HepG2 (cell line): ENCODE data around the gene SLC35B4. TPM values are rescaled to one million over a fixed set of nuclear protein-coding genes. Genes with fewer than 3 reads are reported as not detected.

ENCODE experiments used
- AKNA ChIP-seq: sonication (generic); formaldehyde crosslinking; IDR thresholded peaks from 2 replicates; pipeline ENCODE4 v1.4.0; 2020; ENCODE audit warnings: missing genetic modification reagents, borderline replicate concordance
- CTCF ChIP-seq: sonication (generic); formaldehyde crosslinking; IDR thresholded peaks from 2 replicates; pipeline ENCODE4 v1.5.0; 2020; ENCODE audit warnings: mild to moderate bottlenecking, missing genetic modification reagents, moderate library complexity
- FOXO1 ChIP-seq: sonication (generic); formaldehyde crosslinking; IDR thresholded peaks from 2 replicates; pipeline ENCODE4 v1.4.0; 2020; ENCODE audit warnings: missing genetic modification reagents
- HBP1 ChIP-seq: IDR thresholded peaks from 2 replicates; pipeline ENCODE4 v1.6.1; 2016; ENCODE audit warnings: low read depth, control low read depth
- KMT2A ChIP-seq: sonication (generic); formaldehyde crosslinking; IDR thresholded peaks from 2 replicates; pipeline ENCODE4 v1.4.0; 2020; ENCODE audit warnings: missing genetic modification reagents
- MED1 ChIP-seq: sonication (generic); formaldehyde crosslinking; IDR thresholded peaks from 2 replicates; pipeline ENCODE4 v1.4.0; 2020; ENCODE audit warnings: missing genetic modification reagents
- MXI1 ChIP-seq: IDR thresholded peaks from 3 replicates; pipeline ENCODE4 v1.6.1; 2012; ENCODE audit warnings: low read depth, low read length, inconsistent platforms, borderline replicate concordance
- PTBP1 ChIP-seq: fragments of 200-400 bp; formaldehyde crosslinking; IDR thresholded peaks from 2 replicates; pipeline ENCODE4 v1.6.1; 2018; ENCODE audit warnings: low read length, low read depth; ENCODE audit not compliant: poor library complexity, severe bottlenecking
- REST ChIP-seq, 2 experiments: IDR thresholded peaks; 2 replicates each; pipeline ENCODE4 v1.6.1; 2011 to 2012; ENCODE audit warnings: low read length in 2 of 2, borderline replicate concordance in 1 of 2, low read depth in 1 of 2, mild to moderate bottlenecking in 1 of 2, moderate library complexity in 1 of 2
- REXO4 ChIP-seq: sonication (generic); formaldehyde crosslinking; IDR thresholded peaks from 2 replicates; pipeline ENCODE4 v1.8.0; 2022; ENCODE audit warnings: missing genetic modification reagents, mild to moderate bottlenecking, borderline replicate concordance
- XRCC5 ChIP-seq: fragments of 200-400 bp; formaldehyde crosslinking; optimal IDR thresholded peaks from 2 replicates; pipeline ENCODE3; 2017; ENCODE audit warnings: mild to moderate bottlenecking, low read length
- YEATS4 ChIP-seq: sonication (generic); formaldehyde crosslinking; IDR thresholded peaks from 2 replicates; pipeline ENCODE4 v1.4.0; 2020; ENCODE audit warnings: missing genetic modification reagents, borderline replicate concordance
- ZNF333 ChIP-seq: sonication (generic); formaldehyde crosslinking; IDR thresholded peaks from 2 replicates; pipeline ENCODE4 v1.4.0; 2020; ENCODE audit warnings: mild to moderate bottlenecking, missing genetic modification reagents, borderline replicate concordance
- ZNF546 ChIP-seq: sonication (generic); formaldehyde crosslinking; conservative IDR thresholded peaks from 2 replicates; pipeline ENCODE4 v1.8.1; 2023; ENCODE audit warnings: mild to moderate bottlenecking, missing genetic modification reagents
- ZNF570 ChIP-seq: sonication (generic); formaldehyde crosslinking; IDR thresholded peaks from 2 replicates; pipeline ENCODE4 v1.4.0; 2020; ENCODE audit warnings: mild to moderate bottlenecking, missing genetic modification reagents, borderline replicate concordance
- ZNF580 ChIP-seq: IDR thresholded peaks from 2 replicates; pipeline ENCODE4 v1.6.1; 2016; ENCODE audit warnings: low read depth, borderline replicate concordance
- ZNF605 ChIP-seq: sonication (generic); formaldehyde crosslinking; IDR thresholded peaks from 2 replicates; pipeline ENCODE4 v1.8.0; 2022; ENCODE audit warnings: mild to moderate bottlenecking, missing genetic modification reagents
- polyA plus RNA-seq, 8 experiments: library from polyadenylated mRNA; depleted of rRNA in 3 of 8; stranded (reverse) in 7 of 8; unstranded in 1 of 8; fragments of >200 nt; fragmentation: Illumina TruSeq in 4 of 8; extraction: Trizol in 4 of 8; gene quantifications; 2 replicates each; pipeline versions ENCODE4 v1.2.1 to v1.2.3, GENCODE V29; 2011 to 2016; ENCODE audit warnings: low read depth in 4 of 8, missing spikeins in 1 of 8, mixed read lengths in 1 of 8; ENCODE audit not compliant: insufficient read depth in 1 of 8
- total RNA-seq, 5 experiments: library from RNA; depleted of rRNA; stranded (reverse); fragments of >200 nt; fragmentation: Illumina TruSeq; extraction: Trizol; gene quantifications; 2 replicates each; pipeline ENCODE4 v1.2.3, GENCODE V29; 2016; ENCODE audit warnings: low read depth in 1 of 5

Gene SLC35B4
- total and polyA plus RNA-seq, 2 of the 13 experiments (the other 11 are each of a cell fraction or from before 2014, with no cell fraction given): 17.1 to 17.8 TPM

- TF ChIP-seq AKNA (CRISPR knock-in tag) (no peak), PTBP1 (no peak), REST (IDR thresholded peaks at IDR 0.05; ENCODE audit: borderline replicate concordance in 1 of 2, low read depth in 1 of 2, low read length in 2 of 2) (no peak), KMT2A (CRISPR knock-in tag) (no peak), ZNF580 (CRISPR knock-in tag) (no peak), XRCC5 (no peak), CTCF (CRISPR knock-in tag) (no peak), YEATS4 (CRISPR knock-in tag) (no peak), HBP1 (CRISPR knock-in tag) (no peak), REXO4 (no peak), ZNF605 (CRISPR knock-in tag) (no peak), MED1 (peak; percentile 64), ZNF546 (CRISPR knock-in tag) (no peak), FOXO1 (CRISPR knock-in tag) (0 out of 2 replicates have a peak, but pooled peaks have one; percentile 39), ZNF333 (CRISPR knock-in tag) (no peak), ZNF570 (CRISPR knock-in tag) (no peak), MXI1 (no peak)
These were observed 39.2 kb upstream of the SLC35B4 start (continued) for GRCh38 chr7:134355927-134356326.
